ENCODE data around the gene RTN4R.

GRCh38 chr22:20204311-20204710 is 63.8 kb downstream of the RTN4R start:
- TF ChIP-seq POLR2A (IDR thresholded peaks at IDR 0.05) (no peak), CTCF (IDR thresholded peaks at IDR 0.05) (no peak)

Measured in uterus (tissue), 2 donors.